ENCODE results near the gene DPYSL3.

GRCh38 chr5:147520450-147520849, 10.6 kb upstream of the DPYSL3 start:
- TF ChIP-seq CTCF (IDR thresholded peaks at IDR 0.05) (no peak), POLR2A (IDR thresholded peaks at IDR 0.05) (no peak)

Measured in esophagus squamous epithelium (tissue), 4 donors.